SKM-1 (cell line): ENCODE results near the gene TMEM184C.

Experiments
- DNase-seq: peaks from one replicate; lab custom pipeline; 2025; ENCODE audit not compliant: unreplicated experiment; lab: John Stamatoyannopoulos, UW

TMEM184C gene

GRCh38 chr4:147599206-147599605 lies 18.0 kb upstream of the TMEM184C start:
- no peak for DNase-seq

- DNase-seq, result no peak
Measured at GRCh38 chr4:147599769-147600168, 17.4 kb upstream of the TMEM184C start.

DNA sequence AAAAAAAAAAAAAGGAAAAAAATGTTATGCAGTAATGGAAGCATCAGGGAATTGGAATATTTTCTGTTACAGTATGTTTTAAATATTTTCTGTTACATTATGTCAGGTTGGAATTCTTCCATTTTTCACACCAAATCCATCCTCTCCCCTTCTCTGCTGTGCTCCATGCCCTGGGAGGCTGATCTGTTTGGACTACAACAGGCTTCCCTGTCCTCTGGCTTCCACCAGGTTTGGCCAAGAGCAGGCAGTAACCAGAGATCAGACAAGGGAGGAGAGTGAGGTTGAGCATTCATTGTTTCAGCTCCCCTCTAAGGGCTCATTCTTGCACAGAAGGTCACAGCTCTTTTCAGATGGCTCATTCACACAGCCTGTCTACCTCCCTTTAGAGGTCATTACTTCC lies 11.7 kb upstream of the TMEM184C start:
- DNase-seq, result no peak

DNA sequence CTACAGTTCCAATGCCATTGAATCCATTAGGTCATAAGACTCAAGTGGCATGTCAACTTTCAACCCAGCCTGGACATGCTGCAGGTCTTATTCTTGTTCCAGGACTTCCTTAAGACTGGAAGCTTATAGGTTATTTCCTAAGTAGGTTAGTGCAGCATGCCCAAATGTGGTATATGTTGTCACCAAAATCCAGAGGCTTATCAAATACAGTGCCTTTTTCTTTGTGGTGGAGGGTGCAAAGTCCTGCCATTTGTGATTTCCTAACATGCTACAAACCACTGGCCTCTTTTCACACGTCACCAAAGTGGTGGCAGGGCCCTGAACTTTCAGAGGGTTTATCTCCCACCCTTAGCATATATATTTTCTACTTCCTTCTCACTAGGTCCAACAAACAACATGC lies 9.7 kb upstream of the TMEM184C start:
- no peak for DNase-seq

- no peak for DNase-seq
Measured at GRCh38 chr4:147610686-147611085, 6.5 kb upstream of the TMEM184C start.

- no peak for DNase-seq
Measured at GRCh38 chr4:147616849-147617172, 386 bp upstream of the TMEM184C start.

DNA sequence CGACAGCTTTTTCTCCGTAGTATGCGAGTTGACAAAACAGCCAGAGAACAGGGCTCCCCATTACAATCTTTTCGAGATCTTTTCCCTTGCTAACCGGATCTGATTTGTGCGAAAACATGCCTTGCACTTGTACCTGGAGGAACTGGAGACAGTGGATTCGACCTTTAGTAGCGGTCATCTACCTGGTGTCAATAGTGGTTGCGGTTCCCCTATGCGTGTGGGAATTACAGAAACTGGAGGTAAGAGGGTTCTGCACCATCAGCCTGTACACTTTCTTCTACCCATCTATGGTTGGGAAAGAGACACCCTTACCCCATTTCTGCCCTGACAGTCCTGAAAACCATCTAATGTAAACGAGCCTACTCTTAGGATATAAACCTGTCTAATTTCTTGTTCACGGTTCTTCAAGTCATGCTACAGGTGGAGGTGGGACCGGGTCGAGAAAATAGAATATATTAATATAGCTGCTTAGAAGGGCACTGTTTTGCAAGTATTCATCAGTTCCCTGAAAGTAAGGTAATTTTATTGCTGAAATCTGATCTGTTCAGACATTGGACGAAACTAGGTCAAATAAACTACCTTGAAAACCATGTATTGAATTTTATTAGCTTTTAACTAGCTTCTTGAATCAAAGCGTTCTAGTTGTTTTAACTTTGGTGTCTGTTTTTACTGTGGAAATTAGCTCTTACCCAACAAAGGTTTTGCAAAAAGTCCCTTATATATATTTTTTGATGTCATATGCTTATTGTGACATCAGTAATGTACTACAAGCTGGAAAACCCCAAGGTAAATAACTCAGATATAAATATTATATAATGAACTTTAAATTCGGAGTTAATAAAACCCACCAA lies 869 bp downstream of the TMEM184C start:
- DNase-seq, result no peak

DNA sequence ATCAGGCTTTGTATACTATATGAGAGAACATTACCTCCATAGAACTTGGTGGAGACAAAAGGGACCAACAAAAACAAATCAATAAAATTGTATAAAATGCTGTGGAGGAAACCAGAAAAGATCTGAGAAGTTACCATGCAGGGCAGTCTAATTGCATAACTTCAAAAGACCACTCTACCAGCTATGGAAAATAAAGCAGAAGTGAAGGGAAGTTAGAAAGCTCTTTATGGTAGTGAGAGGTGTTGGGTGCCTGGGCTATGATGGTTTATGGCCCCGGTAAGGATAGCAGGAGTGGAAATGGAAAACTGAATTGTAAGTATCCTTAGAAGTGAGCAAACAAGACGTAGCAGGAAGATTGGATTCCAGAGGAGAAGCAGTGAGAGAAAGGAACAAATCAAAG lies 3.1 kb downstream of the TMEM184C start:
- DNase-seq, result no peak

DNA sequence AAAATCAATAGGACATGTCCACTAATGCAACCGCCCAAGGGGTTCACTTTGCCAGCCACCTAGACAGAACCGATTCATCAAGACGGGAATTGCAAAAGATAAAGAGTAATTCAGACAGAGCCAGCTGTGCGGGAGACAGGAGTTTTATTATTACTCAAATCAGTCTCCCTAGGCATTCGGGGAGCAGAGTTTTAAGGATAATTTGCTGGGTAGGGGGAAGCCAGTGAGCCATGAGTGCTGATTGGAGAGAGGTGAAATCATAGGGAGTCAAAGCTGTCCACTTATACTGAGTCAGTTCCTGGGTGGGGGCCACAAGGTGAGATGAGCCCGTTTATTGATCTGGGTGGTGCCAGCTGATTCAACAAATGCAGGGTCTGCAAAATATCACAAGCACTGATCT lies 8.5 kb downstream of the TMEM184C start:
- no peak for DNase-seq

DNA sequence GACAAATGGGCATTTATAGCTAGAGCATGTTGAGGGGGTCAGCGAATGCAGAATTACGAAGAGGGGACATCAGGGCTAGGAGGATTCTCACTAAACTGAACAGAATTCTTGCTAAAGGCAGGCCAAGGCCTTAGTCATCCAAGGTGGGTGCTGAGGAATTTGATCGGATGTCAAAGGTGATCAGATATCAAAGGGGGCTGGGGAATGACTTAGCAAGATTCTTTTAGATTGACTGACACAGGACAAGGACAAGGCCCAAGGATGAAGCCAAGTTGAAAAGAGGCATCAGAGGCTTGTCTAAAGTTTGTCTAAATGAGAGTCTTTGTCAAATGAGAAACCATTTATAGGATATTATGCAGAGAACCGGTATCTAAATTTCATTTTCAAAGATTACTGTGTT lies 9.7 kb downstream of the TMEM184C start:
- DNase-seq, result no peak

DNA sequence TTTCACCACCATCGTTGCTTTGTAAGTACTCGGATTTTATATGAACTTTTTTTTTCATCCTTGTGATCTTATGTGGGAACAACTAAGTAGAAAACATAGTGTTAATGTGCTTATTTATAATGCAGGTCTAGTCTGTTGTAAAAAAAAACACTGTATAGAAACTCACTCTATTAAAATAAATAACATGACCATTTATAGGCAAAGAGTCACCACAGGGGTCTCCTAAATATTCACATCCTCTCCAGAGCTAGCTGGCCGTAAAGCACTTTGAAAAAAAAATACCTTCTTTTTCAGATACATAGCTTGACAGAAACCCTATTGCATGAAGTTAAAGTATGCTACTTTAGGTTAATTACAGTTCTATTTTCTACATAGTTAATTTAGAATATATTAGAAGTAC lies 11.2 kb downstream of the TMEM184C start:
- DNase-seq, result no peak

DNA sequence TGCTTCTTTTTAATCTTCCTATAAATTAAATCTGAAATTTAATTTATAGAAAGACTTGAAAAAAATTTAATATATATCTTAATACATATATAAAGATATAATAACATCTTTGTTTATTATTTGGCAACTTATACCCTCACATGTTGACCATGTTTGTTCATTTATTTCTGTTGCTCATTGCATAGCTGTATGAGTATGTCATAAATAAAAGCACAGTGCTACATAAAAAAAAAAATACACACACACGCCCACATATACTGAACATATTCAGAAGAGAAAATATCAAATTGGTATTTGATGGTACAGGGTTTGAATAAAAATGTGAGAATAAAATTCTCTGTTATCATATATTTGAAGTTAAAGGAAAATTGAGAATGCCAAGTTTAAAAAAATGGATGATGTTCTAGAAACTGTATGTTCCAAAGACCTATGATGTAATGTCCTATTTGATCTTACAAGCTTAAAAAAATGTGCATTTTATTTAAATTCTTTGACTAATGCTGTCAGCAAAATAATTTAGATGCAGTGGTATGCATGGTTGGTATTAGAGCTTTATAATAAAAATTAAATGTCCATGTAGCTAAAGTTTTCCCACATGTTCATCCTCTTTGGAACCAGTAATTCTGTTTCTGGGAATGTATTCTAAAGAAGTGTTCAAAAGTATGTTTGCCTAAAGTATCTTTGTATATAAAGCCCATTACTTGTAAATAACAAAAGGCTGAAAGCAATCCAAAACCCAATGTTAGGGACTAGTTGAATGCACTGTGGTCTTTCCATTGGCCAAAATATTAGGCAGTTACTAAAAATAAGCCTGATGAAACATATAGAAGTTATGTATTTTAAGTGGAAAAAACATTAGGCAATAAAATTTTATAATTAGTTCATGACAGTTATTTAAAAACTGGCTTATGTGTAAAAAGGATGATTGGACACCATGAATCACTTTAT lies 12.9 kb downstream of the TMEM184C start:
- no peak for DNase-seq

GRCh38 chr4:147633113-147633512 lies 15.9 kb downstream of the TMEM184C start:
- no peak for DNase-seq

DNA sequence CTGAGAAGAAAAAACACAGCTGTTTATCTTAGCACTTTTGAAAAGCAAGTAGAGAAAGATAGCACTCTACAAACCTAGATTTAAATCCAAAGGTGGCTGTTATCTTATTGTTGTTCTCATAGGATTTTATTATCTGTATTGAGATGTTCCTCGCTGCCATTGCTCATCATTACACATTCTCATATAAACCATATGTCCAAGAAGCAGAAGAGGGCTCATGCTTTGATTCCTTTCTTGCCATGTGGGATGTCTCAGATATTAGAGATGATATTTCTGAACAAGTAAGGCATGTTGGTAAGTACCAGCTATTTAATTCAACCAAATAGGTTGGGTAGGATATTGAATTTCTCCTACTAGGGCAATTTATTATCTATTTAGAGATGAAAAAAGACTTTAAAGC lies 16.4 kb downstream of the TMEM184C start:
- DNase-seq, result no peak

- no peak for DNase-seq
Measured at GRCh38 chr4:147635348-147635747, 18.2 kb downstream of the TMEM184C start.

DNA sequence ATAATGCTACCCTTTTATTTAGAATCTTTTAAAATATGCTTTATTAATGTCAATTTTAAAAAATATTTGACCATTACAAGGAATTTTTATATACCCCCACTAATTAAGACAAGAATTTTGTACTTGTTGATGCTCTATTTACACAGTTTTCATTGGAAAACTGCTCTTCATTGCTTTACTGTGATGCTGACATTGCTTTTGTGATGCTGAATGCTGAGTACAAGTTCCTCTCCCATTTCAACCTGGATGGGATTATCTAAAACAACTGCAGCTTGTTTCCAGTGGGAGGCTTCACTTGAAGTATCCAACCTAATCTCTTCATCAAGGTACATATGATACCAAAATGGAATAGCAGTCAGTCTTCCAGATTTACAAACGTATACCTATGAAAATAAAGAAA lies 21.2 kb downstream of the TMEM184C start:
- DNase-seq, result no peak

DNA sequence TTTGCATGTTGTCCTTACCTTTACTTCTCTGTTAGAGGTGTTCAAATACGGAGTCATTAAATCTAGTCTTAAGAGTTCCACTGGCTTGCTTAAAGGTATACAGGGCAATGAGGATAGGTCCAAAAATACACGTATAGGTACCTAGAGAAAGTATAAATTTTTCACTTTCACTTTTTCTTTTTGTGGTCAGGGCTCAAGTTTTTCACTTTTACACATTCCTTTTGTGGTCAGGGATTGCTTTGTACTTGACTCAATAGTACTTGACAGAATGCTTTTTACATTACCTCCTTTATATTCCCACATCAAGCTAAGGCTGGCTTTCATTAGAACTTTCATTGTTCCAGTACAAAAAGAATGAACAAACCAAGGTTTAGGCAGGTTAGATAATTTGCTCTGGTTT lies 21.7 kb downstream of the TMEM184C start:
- no peak for DNase-seq

- no peak for DNase-seq
Measured at GRCh38 chr4:147639388-147639787, 22.2 kb downstream of the TMEM184C start.

DNA sequence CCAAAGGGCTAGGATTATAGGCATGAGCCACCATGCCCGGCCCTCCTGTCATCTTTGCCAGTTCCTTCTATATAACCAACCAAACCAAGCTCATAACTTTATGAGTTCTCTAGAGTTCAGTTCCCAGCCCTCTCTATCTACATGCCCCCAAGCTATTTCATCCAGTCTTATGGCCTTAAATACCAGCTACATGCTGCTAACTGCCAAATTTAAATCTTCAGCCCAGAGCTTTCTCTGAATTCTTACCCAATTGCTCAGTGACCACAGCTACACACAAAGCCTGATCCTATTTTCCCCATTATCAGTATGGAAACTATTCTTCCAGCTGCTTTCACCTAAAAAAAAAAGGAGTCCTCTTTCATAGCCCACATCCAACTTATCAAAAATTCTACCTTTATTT lies 23.1 kb downstream of the TMEM184C start:
- DNase-seq, result no peak

GRCh38 chr4:147643616-147644015 lies 26.4 kb downstream of the TMEM184C start:
- DNase-seq, result no peak

DNA sequence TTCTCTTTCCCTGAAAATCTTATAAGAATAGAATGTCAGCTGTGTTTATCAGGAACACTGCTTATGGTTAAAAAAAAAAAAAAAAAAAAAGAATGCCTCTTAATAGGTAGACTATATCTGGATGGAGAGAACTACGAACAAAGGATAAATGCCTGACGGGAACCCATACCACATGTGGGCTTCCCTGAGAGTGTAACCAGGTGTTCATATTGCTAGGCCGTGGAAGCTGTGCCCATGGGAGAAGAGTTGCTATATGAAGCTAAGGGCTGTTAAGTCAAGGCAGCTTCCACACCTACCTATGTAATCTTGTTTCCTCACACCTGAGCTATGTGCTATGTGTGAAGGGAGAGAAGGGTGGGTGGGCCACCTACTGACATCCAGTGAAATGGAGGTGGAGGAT lies 27.3 kb downstream of the TMEM184C start:
- DNase-seq, result no peak

DNA sequence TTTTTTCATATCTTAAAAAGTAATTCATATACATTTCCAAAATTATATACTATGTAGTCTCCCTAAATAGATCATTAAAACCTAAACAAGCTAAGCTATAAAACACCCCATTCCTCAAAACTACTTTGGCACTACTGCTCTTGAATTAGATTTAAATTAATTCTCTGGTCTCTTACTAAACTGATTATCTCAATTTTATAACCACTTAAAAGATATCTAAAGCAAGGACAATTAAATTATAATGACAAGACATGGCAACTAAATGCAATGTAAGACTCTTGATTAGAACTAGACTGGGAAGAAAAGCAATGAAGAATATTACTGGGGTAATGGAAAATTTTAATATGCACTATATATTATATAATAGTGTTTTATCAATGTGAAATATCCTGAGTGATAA lies 27.9 kb downstream of the TMEM184C start:
- DNase-seq, result no peak
